ENCODE measurements around the gene HOXA6.

The HOXA6 gene

GRCh38 chr7:27150568-27151340, 3.2 kb upstream of the HOXA6 start:
- peak overlapping the region; percentile 83 for H3K4me3 ChIP-seq (ENCODE audit: low read length)
- H3K9me3 ChIP-seq (replicated peaks; ENCODE audit: low read length): no peaks in the 10 kb centered on the region
- peak overlapping the region; percentile 89 for H3K9ac ChIP-seq (ENCODE audit: low read depth, low read length)
- H3K4me2 ChIP-seq (ENCODE audit: low read length): peak overlapping the region; percentile 98
- no peaks in the 10 kb centered on the region for H3K27me3 ChIP-seq (ENCODE audit: control insufficient read depth, insufficient read depth, low read length)
- peaks cover 11% of the 10 kb centered on the region for H3K36me3 ChIP-seq (ENCODE audit: insufficient read depth, low read length)
- peaks cover 60% of the 10 kb centered on the region for H3K4me1 ChIP-seq (ENCODE audit: control insufficient read depth, insufficient read depth, low read length)

DNA sequence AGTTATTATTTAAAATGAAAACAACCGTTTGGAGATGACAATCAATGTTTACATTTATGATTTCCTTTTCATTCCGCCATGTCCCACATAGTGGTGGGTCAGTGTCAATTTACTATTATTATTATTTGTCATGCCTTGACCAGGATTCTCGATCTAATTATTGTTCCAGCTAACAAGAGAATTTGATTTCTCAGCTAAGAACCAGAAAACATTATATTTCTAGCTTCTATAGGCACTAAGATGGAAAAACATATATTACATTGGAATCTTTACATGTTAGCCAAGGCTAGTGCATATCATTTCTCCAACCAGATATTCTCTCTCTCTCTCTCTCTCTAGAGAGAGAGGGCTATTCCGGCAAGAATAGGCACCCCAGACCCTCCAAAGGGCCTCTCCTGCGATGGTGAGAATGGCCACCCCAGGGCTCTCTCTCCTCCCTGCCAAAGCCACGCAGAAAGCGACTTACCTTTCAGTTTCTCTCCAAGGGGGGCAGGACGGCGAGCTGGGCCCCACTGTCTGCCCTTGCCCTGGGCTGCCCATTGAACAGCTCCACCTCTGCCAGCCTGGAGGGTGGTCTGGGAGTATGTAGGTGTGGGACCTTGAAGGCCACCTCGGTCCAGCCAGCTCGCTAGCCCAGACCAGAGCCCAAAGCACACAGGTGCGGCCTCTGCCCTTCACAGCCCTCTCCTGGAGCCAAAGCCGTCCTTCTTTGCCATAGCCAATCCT, 2.4 kb upstream of the HOXA6 start:
- peak overlapping the region; percentile 83 for H3K4me3 ChIP-seq (ENCODE audit: low read length)
- peaks cover 54% of the 10 kb centered on the region for H3K4me1 ChIP-seq (ENCODE audit: control insufficient read depth, insufficient read depth, low read length)
- peak overlapping the region; percentile 98 for H3K4me2 ChIP-seq (ENCODE audit: low read length)
- peak overlapping the region; percentile 89 for H3K9ac ChIP-seq (ENCODE audit: low read depth, low read length)
- H3K27me3 ChIP-seq (ENCODE audit: control insufficient read depth, insufficient read depth, low read length): no peaks in the 10 kb centered on the region
- H3K36me3 ChIP-seq (ENCODE audit: insufficient read depth, low read length): peaks cover 18% of the 10 kb centered on the region
- no peaks in the 10 kb centered on the region for H3K9me3 ChIP-seq (replicated peaks; ENCODE audit: low read length)

DNA sequence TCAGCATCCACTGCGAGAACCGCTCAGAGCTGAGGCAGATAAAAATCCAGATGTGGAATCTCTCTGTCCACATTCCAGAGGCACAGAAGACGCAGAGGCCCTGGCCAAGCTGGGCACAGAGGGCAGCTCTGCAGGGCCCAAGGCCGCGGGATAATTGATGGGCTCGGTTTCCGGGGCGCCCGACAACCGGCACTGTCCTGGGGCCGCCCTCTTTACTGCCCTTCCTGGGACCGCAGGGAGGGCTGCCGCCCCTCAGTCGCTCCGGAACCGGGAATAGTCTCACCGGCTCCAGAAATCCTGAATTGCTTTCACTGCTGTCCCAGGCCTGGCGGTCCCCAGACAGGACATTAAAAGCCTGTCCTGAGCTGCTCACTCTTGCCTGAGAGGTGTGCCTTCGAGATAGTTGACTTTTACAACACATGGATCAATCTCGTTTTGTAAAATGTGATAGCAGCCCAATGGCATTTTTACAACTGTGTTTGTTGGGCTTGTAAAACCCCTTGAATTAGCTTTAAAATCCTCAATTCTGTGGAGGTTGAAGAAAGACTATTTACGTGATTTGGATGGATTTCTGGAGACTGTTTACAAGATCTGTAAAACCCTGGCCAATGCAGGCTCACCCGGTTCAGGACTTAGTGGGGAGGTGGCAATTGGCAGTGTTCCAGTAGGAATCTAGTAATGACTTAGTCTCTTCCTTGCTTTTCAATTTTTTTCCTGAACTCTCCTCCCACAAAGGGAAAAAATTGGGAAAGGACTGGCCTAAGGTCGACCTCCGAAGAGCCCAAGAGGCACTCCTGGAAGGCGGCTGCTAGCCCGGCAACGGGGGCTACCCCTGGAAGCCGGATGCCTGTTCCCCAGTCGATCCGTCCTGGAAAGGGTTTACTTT, 1.4 kb upstream of the HOXA6 start:
- Histone ChIP-seq H3K9me3 (replicated peaks; ENCODE audit: low read length) (no peaks in the 10 kb centered on the region), H3K9ac (ENCODE audit: low read depth, low read length) (peak overlapping the region; percentile 89), H3K4me1 (ENCODE audit: control insufficient read depth, insufficient read depth, low read length) (peaks cover 52% of the 10 kb centered on the region), H3K4me3 (ENCODE audit: low read length) (peak overlapping the region; percentile 72), H3K36me3 (ENCODE audit: insufficient read depth, low read length) (peaks cover 28% of the 10 kb centered on the region), H3K4me2 (ENCODE audit: low read length) (peak overlapping the region; percentile 98), H3K27me3 (ENCODE audit: control insufficient read depth, insufficient read depth, low read length) (no peaks in the 10 kb centered on the region)

DNA sequence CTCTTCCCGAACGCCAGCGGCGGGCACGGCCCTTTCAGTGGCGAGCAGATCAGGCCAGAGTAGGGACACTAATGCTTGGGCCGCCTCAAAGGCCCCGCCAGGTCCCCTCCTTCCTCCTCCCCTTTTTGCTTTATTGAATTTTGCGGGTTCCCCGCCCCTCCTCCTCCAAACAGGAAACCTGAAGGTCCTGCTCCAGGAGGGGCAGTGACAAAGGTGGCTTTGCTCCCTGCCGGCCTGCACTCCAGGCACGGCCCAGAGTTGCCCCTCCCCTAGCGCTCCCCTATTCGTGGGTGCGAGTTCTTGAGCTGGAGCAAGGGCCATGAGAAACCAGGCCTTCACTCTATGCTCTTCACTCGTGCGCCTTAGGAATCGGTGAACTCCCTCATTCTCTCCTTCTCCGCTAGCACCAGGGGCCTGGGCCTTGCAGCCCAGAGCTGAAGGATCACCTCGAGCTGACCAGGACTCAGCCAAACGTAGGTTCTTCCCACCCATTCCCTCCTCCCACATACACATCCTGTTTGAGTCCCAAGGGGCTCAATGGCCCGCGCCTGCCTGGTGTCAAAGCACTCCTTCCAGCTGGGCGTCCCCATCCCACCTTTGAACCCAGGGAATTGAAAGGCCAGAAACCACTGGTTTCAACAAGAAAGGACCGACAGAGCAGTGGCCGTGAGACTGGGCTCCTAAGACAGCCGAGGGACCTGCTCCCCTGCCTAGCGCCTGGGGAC, 619 bp upstream of the HOXA6 start:
- Histone ChIP-seq H3K36me3 (ENCODE audit: insufficient read depth, low read length) (peaks cover 30% of the 10 kb centered on the region), H3K9ac (ENCODE audit: low read depth, low read length) (peak overlapping the region; percentile 89), H3K4me1 (ENCODE audit: control insufficient read depth, insufficient read depth, low read length) (peaks cover 45% of the 10 kb centered on the region), H3K27me3 (ENCODE audit: control insufficient read depth, insufficient read depth, low read length) (no peaks in the 10 kb centered on the region), H3K4me3 (ENCODE audit: low read length) (peak overlapping the region; percentile 72), H3K9me3 (replicated peaks; ENCODE audit: low read length) (no peaks in the 10 kb centered on the region), H3K4me2 (ENCODE audit: low read length) (peak overlapping the region; percentile 98)

DNA sequence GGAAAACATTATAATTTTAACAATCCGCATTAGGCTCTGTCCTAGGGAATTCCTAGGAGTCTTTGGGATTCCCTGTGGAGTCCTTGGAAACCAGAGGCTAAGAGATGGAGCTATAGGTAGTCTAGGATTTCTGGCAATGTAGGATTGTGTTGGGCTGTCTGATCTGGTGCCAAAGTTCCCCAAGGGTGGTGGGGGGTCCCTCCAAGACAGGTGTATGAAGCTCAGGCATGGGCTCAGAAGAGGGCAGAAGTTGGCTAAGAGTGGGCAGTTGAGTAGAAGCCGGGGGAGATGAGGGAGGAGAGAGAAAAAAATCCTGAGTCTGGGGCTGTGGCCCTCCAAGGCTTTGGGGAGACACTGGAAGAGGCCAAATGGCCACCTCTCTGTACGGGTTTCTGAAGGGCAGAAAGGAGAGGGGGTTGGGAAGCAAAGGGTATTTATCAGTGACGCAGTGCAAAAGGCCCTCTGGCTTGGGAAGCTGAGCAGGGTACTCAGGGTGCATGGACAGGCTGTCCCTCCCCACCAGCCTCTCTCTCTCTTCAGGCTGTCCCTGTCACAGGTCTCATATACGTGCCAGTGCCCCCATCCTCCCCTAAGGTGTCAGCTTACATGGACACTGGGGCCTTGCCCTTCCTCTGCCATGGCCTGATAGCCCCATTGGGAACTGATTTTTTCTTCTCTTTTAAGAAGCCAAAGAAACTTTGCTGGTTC, 929 bp downstream of the HOXA6 start:
- H3K9ac ChIP-seq (ENCODE audit: low read depth, low read length): no peak overlapping the region
- H3K9me3 ChIP-seq (replicated peaks; ENCODE audit: low read length): no peaks in the 10 kb centered on the region
- H3K27me3 ChIP-seq (ENCODE audit: control insufficient read depth, insufficient read depth, low read length): no peaks in the 10 kb centered on the region
- peak overlapping the region; percentile 98 for H3K4me2 ChIP-seq (ENCODE audit: low read length)
- peaks cover 33% of the 10 kb centered on the region for H3K4me1 ChIP-seq (ENCODE audit: control insufficient read depth, insufficient read depth, low read length)
- no peak overlapping the region for H3K4me3 ChIP-seq (ENCODE audit: low read length)
- H3K36me3 ChIP-seq (ENCODE audit: insufficient read depth, low read length): peaks cover 36% of the 10 kb centered on the region

GRCh38 chr7:27145914-27146412, 1.6 kb downstream of the HOXA6 start:
- peaks cover 42% of the 10 kb centered on the region for H3K36me3 ChIP-seq (ENCODE audit: insufficient read depth, low read length)
- no peak overlapping the region for H3K9ac ChIP-seq (ENCODE audit: low read depth, low read length)
- H3K4me3 ChIP-seq (ENCODE audit: low read length): no peak overlapping the region

GRCh38 chr7:27145165-27145913, 2.2 kb downstream of the HOXA6 start:
- Histone ChIP-seq H3K27me3 (ENCODE audit: control insufficient read depth, insufficient read depth, low read length) (no peaks in the 10 kb centered on the region), H3K4me2 (ENCODE audit: low read length) (no peak overlapping the region), H3K9ac (ENCODE audit: low read depth, low read length) (no peak overlapping the region), H3K4me1 (ENCODE audit: control insufficient read depth, insufficient read depth, low read length) (peaks cover 32% of the 10 kb centered on the region), H3K36me3 (ENCODE audit: insufficient read depth, low read length) (peaks cover 44% of the 10 kb centered on the region), H3K9me3 (replicated peaks; ENCODE audit: low read length) (no peaks in the 10 kb centered on the region), H3K4me3 (ENCODE audit: low read length) (no peak overlapping the region)

More at GRCh38 chr7:27145914-27146412, 1.6 kb downstream of the HOXA6 start:
- Histone ChIP-seq H3K9me3 (replicated peaks; ENCODE audit: low read length) (no peaks in the 10 kb centered on the region), H3K4me2 (ENCODE audit: low read length) (no peak overlapping the region), H3K4me1 (ENCODE audit: control insufficient read depth, insufficient read depth, low read length) (peaks cover 33% of the 10 kb centered on the region), H3K27me3 (ENCODE audit: control insufficient read depth, insufficient read depth, low read length) (no peaks in the 10 kb centered on the region)

GRCh38 chr7:27144781-27145164, 2.8 kb downstream of the HOXA6 start:
- Histone ChIP-seq H3K4me3 (ENCODE audit: low read length) (no peak overlapping the region), H3K9ac (ENCODE audit: low read depth, low read length) (no peak overlapping the region), H3K9me3 (replicated peaks; ENCODE audit: low read length) (no peaks in the 10 kb centered on the region), H3K4me2 (ENCODE audit: low read length) (no peak overlapping the region), H3K4me1 (ENCODE audit: control insufficient read depth, insufficient read depth, low read length) (peaks cover 26% of the 10 kb centered on the region), H3K27me3 (ENCODE audit: control insufficient read depth, insufficient read depth, low read length) (no peaks in the 10 kb centered on the region), H3K36me3 (ENCODE audit: insufficient read depth, low read length) (peaks cover 50% of the 10 kb centered on the region)

- Histone ChIP-seq H3K4me2 (ENCODE audit: low read length) (peak overlapping the region; percentile 91), H3K4me3 (ENCODE audit: low read length) (no peak overlapping the region), H3K36me3 (ENCODE audit: insufficient read depth, low read length) (peaks cover 52% of the 10 kb centered on the region), H3K9ac (ENCODE audit: low read depth, low read length) (no peak overlapping the region), H3K9me3 (replicated peaks; ENCODE audit: low read length) (no peaks in the 10 kb centered on the region), H3K4me1 (ENCODE audit: control insufficient read depth, insufficient read depth, low read length) (peaks cover 20% of the 10 kb centered on the region), H3K27me3 (ENCODE audit: control insufficient read depth, insufficient read depth, low read length) (no peaks in the 10 kb centered on the region)
Observed at GRCh38 chr7:27143950-27144780, 3.4 kb downstream of the HOXA6 start.
